GM12873 (cell line): ENCODE results near the gene PASK.

ENCODE experiments used
- CTCF ChIP-seq: IDR thresholded peaks from 2 replicates; pipeline ENCODE4 v1.5.1; 2012; ENCODE audit warnings: low read depth, mild to moderate bottlenecking, moderate library complexity, low read length, control low read depth; ENCODE audit not compliant: insufficient read depth; ENCODE audit errors: missing control alignments

Gene PASK

DNA sequence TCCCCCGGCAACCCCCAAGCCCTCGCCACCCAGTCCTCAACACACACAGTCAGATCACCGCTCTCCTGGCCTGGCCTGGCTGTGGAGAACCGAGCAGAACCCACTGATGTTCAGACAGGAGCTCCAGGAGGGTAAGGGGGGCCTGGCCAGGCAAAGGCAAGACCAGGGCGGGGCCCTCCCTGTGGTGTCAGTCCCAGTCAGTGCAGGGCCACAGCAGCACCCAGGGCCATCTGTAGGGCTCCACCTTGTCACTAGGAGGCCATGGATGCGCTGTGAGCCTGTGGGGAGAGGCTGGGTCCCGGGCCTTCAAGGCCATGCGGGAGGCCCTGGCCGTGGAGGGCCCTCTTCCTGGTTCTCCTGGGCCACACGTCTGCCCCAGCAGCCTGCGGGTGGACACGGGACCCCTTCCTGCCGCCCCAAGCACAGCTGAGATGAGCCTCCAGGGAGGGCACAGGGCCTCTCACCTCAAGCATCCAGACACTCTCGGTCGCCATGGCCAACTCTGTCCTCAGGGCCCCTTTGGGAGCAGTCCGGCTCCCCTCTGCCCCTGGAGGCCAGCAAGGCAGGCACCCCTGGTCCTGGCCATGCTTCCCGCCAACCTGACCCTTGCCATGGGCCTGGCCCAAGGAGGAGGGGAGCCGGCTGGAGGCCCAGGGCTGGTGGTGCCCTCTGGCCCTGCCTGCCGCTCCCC, 41.2 kb upstream of the PASK start:
- no peak for TF ChIP-seq CTCF

GRCh38 chr2:241189856-241190201, 40.6 kb upstream of the PASK start:
- no peak for TF ChIP-seq CTCF

DNA sequence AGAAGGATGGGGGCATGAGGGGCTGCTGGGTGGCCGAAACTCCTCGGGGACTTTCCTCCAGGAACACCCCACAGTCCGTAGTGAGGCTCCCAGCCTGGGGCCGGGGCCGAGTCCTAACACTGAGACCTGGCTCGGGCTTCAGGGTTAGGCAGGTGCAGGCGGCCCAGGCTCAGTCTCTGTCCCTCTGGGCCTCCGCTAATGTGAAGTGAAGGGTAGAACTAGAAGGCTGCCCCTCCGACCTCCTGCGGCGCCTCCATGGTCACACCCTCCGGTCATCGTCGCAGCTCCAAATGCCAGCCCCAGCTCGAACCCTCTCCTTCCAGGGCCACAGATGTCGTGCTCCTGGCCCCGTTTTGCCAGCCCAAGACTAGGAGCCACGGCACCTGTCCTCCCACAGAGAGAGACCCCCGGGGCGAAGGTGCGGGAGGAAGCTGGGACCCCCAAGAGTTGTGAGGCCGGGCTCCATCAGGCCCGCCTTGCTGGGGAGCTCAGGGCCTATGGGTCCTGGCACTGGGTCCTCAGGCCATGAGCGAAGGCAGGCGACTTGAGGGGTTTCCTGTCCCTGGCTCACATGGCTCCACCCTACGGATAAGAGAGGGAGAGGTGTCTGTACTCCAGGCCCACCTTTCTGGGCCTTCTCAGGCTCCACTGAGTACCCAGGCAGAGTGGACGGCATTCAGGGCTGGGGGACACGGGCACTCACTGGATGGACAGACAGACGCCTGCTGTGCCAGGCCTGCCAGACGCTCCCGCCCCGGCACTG, 40.0 kb upstream of the PASK start:
- no peak for TF ChIP-seq CTCF

- no peak for TF ChIP-seq CTCF
Measured at GRCh38 chr2:241188361-241189092, 39.3 kb upstream of the PASK start, which contains the start of gene ANO7. Gene ANO7 (plus strand): TSS chr2:241188677. CDS start chr2:241190064, 1,387 bp downstream.

DNA sequence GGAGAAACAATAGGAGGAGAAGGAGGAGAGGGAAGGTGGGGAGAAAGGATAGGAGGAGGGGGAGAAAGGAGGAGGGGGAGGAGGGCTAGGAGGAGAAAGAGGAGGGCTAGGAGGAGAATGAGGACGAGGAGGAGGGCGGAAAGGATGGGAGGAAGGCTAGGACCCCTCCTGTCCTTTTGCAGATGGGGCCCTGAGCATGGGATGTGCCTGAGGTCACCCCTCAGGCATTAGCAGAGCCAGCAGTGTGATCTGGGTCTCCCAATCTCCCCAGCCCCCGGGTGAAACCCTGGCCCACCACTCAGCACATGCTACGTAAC, 38.6 kb upstream of the PASK start:
- TF ChIP-seq CTCF, result no peak

GRCh38 chr2:241187101-241187917, 38.0 kb upstream of the PASK start:
- TF ChIP-seq CTCF, result no peak
